GM23338 (cell line): ENCODE results near the gene SLC5A2.

Experiments
- CREB1 ChIP-seq: fragments of 250-450 bp; sonication (Bioruptor Pico); IDR thresholded peaks from 2 replicates; pipeline ENCODE4 v1.5.0; 2020; ENCODE audit warnings: low read depth, mild to moderate bottlenecking, moderate library complexity
- CTCF ChIP-seq, 2 experiments: fragments of 200-600 bp in 1 of 2; sonication (generic) in 1 of 2; conservative IDR thresholded peaks; 2 replicates each; pipeline versions ENCODE4 v1.5.1 to v1.6.1; 2016 to 2017; ENCODE audit warnings: antibody characterized with exemption in 2 of 2, low read depth in 2 of 2, mild to moderate bottlenecking in 2 of 2, moderate library complexity in 1 of 2
- EZH2 ChIP-seq: fragments of 200-600 bp; sonication (generic); IDR thresholded peaks from one replicate; pipeline ENCODE4 v1.8.0; 2017; ENCODE audit warnings: antibody characterized with exemption, mild to moderate bottlenecking, low read depth; ENCODE audit not compliant: unreplicated experiment
- EZH2phosphoT487 ChIP-seq: fragments of 200-600 bp; sonication (generic); IDR thresholded peaks from one replicate; pipeline ENCODE4 v1.8.1; 2018; ENCODE audit warnings: antibody characterized with exemption; ENCODE audit not compliant: unreplicated experiment
- JUNB ChIP-seq: IDR thresholded peaks from one replicate; pipeline ENCODE4 v1.6.1; 2016; ENCODE audit warnings: antibody characterized with exemption; ENCODE audit not compliant: unreplicated experiment
- NANOG ChIP-seq: IDR thresholded peaks from 2 replicates; pipeline ENCODE4 v1.6.1; 2016; ENCODE audit warnings: antibody characterized with exemption, borderline replicate concordance
- POLR2AphosphoS5 ChIP-seq: IDR thresholded peaks from 2 replicates; pipeline ENCODE4 v1.6.1; 2016; ENCODE audit warnings: antibody characterized with exemption, low read depth
- REST ChIP-seq: IDR thresholded peaks from one replicate; pipeline ENCODE4 v1.6.1; 2018; ENCODE audit warnings: antibody characterized with exemption; ENCODE audit not compliant: unreplicated experiment
- ZNF114 ChIP-seq: fragments of 250-450 bp; sonication (Bioruptor Pico); IDR thresholded peaks from 2 replicates; pipeline ENCODE4 v1.5.0; 2020; ENCODE audit warnings: mild to moderate bottlenecking, moderate library complexity
- ZNF331 ChIP-seq: fragments of 250-450 bp; sonication (Bioruptor Pico); IDR thresholded peaks from 2 replicates; pipeline ENCODE4 v1.5.0; 2020; ENCODE audit warnings: low read depth, mild to moderate bottlenecking, moderate library complexity
- ZNF462 ChIP-seq: fragments of 250-450 bp; sonication (Bioruptor Pico); IDR thresholded peaks from 2 replicates; pipeline ENCODE4 v1.5.0; 2020; ENCODE audit warnings: mild to moderate bottlenecking, moderate library complexity

- TF ChIP-seq EZH2phosphoT487 (no peak), REST (no peak), CTCF (conservative IDR thresholded peaks at IDR 0.05; ENCODE audit: low read depth in 2 of 2) (no peak), JUNB (no peak), POLR2AphosphoS5 (no peak), EZH2 (no peak), CREB1 (CRISPR knock-in tag) (no peak), ZNF331 (CRISPR knock-in tag) (no peak), ZNF114 (CRISPR knock-in tag) (no peak), NANOG (no peak), ZNF462 (CRISPR knock-in tag) (no peak)
Measured at GRCh38 chr16:31464348-31464769, 18.6 kb upstream of the SLC5A2 start.
